Upper lobe of left lung (tissue), 4 donors: ENCODE measurements around the gene STAP2.

Experiments
- EP300 ChIP-seq, 4 donors: sonication (generic); formaldehyde crosslinking; IDR thresholded peaks; one replicate each; pipeline ENCODE4 v1.5.1; 2017; ENCODE audit warnings: antibody characterized with exemption in 4 of 4, control low read depth in 2 of 4
- POLR2AphosphoS5 ChIP-seq, 2 donors: sonication (generic); formaldehyde crosslinking; IDR thresholded peaks; one replicate each; pipeline ENCODE4 v1.5.1; 2017; ENCODE audit warnings: antibody characterized with exemption in 2 of 2
- TF ChIP-seq, protein P1 (sequence below), 6 experiments: fragments of 450-650 bp in 4 of 6; fragments of 200-600 bp in 2 of 6; sonication (generic) in 2 of 6; IDR thresholded peaks; one replicate each; pipeline ENCODE4 v1.5.1; 2016 to 2019; ENCODE audit warnings: antibody characterized with exemption in 6 of 6

DNA sequence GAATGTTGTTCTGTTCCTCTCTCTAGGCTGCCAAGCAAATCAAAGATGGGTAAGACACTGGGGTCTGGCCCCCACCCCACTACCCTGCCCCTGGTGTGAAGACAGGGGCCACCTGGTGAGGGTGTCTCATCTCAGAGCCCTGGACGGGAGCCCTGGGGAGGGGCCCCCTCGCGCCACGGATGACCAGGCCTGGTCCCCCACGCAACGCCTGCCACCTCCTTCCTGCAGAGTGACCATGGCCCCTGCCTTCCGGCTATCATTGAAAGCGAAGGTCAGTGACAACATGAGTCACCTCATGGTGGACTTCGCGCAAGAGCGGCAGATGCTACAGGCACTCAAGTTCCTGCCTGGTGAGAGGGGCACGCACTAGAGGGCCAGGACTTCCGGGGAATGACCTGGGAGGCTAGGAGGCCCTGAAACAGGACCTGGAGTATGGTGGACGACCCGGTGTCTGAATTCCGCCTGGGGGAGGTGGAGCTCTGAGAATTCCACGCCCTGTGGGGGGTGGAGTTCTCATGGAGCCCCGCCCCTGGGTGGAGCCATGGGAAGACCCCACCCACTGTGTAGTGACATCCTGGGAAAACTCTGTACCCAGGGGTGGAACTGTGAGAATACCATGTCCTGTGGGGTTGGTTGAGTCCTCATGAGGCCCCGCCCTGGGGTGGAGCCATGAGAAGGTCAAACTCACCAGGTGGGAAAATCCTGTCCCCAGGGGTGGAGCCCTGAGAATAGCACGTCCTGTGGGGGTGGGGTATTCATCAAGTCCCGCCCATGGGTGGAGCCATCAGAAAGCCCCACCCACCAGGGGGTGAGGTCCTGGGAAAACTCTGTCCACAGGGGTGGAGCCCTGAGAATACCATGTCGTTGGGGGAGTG is 28.1 kb downstream of the STAP2 start:
- TF ChIP-seq, protein P1, sequence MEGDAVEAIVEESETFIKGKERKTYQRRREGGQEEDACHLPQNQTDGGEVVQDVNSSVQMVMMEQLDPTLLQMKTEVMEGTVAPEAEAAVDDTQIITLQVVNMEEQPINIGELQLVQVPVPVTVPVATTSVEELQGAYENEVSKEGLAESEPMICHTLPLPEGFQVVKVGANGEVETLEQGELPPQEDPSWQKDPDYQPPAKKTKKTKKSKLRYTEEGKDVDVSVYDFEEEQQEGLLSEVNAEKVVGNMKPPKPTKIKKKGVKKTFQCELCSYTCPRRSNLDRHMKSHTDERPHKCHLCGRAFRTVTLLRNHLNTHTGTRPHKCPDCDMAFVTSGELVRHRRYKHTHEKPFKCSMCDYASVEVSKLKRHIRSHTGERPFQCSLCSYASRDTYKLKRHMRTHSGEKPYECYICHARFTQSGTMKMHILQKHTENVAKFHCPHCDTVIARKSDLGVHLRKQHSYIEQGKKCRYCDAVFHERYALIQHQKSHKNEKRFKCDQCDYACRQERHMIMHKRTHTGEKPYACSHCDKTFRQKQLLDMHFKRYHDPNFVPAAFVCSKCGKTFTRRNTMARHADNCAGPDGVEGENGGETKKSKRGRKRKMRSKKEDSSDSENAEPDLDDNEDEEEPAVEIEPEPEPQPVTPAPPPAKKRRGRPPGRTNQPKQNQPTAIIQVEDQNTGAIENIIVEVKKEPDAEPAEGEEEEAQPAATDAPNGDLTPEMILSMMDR (IDR thresholded peaks at IDR 0.05) = no peak
- TF ChIP-seq EP300 (IDR thresholded peaks at IDR 0.05) (no peak), POLR2AphosphoS5 (IDR thresholded peaks at IDR 0.05) (no peak)
